GM06990 (cell line): ENCODE measurements around the gene CFAP299.

Source experiments
- DNase-seq: peaks from one replicate; pipeline ENCODE4 v3.0.0-alpha.2; 2011; ENCODE audit not compliant: insufficient read length; ENCODE audit errors: extremely low read depth
- H3K27me3 ChIP-seq: replicated peaks from 2 replicates; pipeline ENCODE4 v1.6.0; 2011; ENCODE audit warnings: low read length; ENCODE audit not compliant: control insufficient read depth, insufficient read depth
- H3K36me3 ChIP-seq: 2 replicates; pipeline ENCODE4 v1.5.1; 2011; ENCODE audit warnings: low read length; ENCODE audit not compliant: control insufficient read depth, insufficient read depth
- H3K4me3 ChIP-seq: replicated peaks from 2 replicates; pipeline ENCODE4 v1.5.1; 2011; ENCODE audit warnings: low read depth, mild to moderate bottlenecking, control low read depth, low read length
- CTCF ChIP-seq: IDR thresholded peaks from 2 replicates; pipeline ENCODE4 v1.5.1; 2011; ENCODE audit warnings: low read length, control low read depth, mild to moderate bottlenecking, inconsistent platforms; ENCODE audit not compliant: insufficient read depth, poor library complexity, severe bottlenecking

Gene CFAP299

DNA sequence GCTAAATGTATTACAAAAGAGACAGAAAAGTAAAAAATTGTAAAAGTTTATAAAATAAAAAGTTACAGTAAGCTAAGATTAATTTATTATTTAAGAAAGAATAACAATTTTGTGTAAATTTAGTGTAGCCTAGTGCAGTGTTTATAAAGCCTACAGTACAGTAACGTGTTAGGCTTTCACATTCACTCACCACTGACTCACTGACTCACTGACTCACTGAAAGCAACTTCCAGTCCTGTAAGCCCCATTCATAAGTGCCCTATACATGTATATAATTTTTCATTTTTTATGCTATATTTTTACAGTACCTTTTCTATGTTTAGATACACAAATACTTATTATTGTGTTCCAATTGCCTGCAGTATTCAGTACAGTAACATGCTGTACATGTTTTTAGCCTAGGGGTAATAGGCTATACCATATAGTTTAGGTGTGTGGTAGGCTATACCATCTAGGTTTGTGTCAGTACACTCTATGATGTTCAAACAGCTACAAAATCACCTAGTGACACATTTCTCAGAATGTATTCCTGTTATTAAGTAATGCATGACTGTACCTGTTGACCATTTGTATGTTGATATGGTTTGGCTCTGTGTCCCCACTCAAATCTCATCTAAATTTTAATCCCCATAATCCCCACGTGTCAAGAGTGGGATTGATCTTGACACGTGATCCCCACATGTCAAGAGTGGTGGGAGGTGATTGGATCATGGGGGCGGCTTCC is 57.9 kb downstream of the CFAP299 start:
- DNase-seq: no peak
- H3K27me3 ChIP-seq: no peaks in the 10 kb centered on the region
- no peaks in the 10 kb centered on the region for H3K36me3 ChIP-seq
- no peak for TF ChIP-seq CTCF
- H3K4me3 ChIP-seq: no peak overlapping the region

- Histone ChIP-seq H3K27me3 (no peaks in the 10 kb centered on the region), H3K36me3 (no peaks in the 10 kb centered on the region), H3K4me3 (no peak overlapping the region)
- TF ChIP-seq CTCF: no peak
- no peak for DNase-seq
These were observed 58.4 kb downstream of the CFAP299 start for GRCh38 chr4:80393970-80394250.

DNA sequence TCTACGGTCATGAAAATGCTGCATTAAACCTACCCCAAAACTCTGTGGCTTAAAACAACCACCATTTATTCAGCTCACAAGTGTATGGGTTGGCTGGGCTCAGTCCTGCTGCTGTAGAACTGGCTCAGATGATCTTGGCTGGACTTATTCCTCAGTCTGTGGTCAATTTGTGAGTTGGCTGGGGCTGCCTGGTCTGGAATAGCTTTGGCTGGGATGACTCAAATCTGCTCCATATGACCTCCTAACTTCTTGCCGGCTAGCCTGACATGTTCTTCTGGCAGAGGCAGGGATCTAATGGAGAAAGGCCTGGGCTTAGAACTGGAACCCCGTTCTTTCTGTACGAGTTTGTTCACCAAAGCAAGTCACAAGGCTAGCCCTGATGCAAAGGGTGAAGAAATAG is 71.7 kb downstream of the CFAP299 start:
- no peaks in the 10 kb centered on the region for H3K36me3 ChIP-seq
- no peak for DNase-seq
- TF ChIP-seq CTCF: no peak

GRCh38 chr4:80409809-80410208 is 74.3 kb downstream of the CFAP299 start:
- H3K36me3 ChIP-seq: no peaks in the 10 kb centered on the region
- DNase-seq: no peak
- no peak for TF ChIP-seq CTCF
- no peak overlapping the region for H3K4me3 ChIP-seq
- H3K27me3 ChIP-seq: no peaks in the 10 kb centered on the region

More for the DNA sequence above, 71.7 kb downstream of the CFAP299 start:
- H3K4me3 ChIP-seq: no peak overlapping the region
- H3K27me3 ChIP-seq: no peaks in the 10 kb centered on the region

GRCh38 chr4:80412322-80412721 is 76.8 kb downstream of the CFAP299 start:
- DNase-seq: no peak
- no peak for TF ChIP-seq CTCF

DNA sequence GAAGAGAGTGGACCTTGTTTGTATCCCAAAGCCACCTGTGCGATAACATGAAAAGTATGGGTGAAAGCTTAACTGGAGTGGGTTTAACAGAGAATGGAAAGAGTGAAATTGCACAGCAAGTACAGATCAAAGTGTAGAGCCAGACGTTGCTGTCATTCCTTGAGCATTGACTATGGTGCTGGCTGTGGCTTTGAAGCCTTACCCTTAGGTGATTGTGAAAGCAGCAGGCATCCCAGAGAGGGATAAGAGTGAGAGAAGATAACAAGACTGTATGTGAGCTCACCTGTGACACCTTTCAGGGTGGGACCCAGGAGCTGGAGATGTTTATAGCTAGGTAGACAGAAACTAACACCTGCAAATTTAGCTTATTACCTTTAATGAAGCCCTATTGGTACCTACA is 77.6 kb downstream of the CFAP299 start:
- no peak for DNase-seq
- TF ChIP-seq CTCF: no peak
- H3K36me3 ChIP-seq: no peaks in the 10 kb centered on the region
- H3K27me3 ChIP-seq: no peaks in the 10 kb centered on the region
- H3K4me3 ChIP-seq: no peak overlapping the region

More at GRCh38 chr4:80412322-80412721, 76.8 kb downstream of the CFAP299 start:
- no peaks in the 10 kb centered on the region for H3K27me3 ChIP-seq
- H3K4me3 ChIP-seq: no peak overlapping the region
- H3K36me3 ChIP-seq: no peaks in the 10 kb centered on the region
